Colonic mucosa (tissue), 4 donors: ENCODE data around the gene NTN1. TPM values are rescaled to one million over a fixed set of nuclear protein-coding genes. Genes with fewer than 3 reads are reported as not detected.

ENCODE experiments used
- DNase-seq: peaks from one replicate; pipeline ENCODE4 v3.0.0-alpha.2; 2020
- H3K27ac ChIP-seq: fragments of 200-600 bp; one replicate; pipeline ENCODE4 v1.8.0; 2021
- H3K27me3 ChIP-seq: fragments of 200-600 bp; one replicate; pipeline ENCODE4 v1.8.0; 2021
- H3K36me3 ChIP-seq: fragments of 200-600 bp; one replicate; pipeline ENCODE4 v1.8.0; 2021
- H3K4me1 ChIP-seq: fragments of 200-600 bp; one replicate; pipeline ENCODE4 v1.8.0; 2021; ENCODE audit warnings: mild to moderate bottlenecking
- H3K4me3 ChIP-seq: fragments of 200-600 bp; one replicate; pipeline ENCODE4 v1.8.0; 2021
- H3K9ac ChIP-seq, 2 donors: one replicate each; pipeline ENCODE4 v1.7.0; 2013; ENCODE audit warnings: control low read depth in 2 of 2, low read depth in 2 of 2, low read length in 2 of 2
- H3K9me3 ChIP-seq: fragments of 200-600 bp; one replicate; pipeline ENCODE4 v1.8.0; 2021
- intact Hi-C: fragments of 100-400 bp; cut with DNase I; formaldehyde crosslinking; loops from one replicate; pipeline ENCODE4 v1.14.1; 2022
- total RNA-seq, 2 donors: library from RNA; stranded (reverse); fragmentation: NEBNext Ultra II Directional in 1 of 2; extraction: Animal tissue kit (Norgen Biotek cat#: 25700) in 1 of 2; gene quantifications; one replicate each; pipeline ENCODE4 v1.2.1, GENCODE V29; 2021
- TF ChIP-seq, protein P1 (sequence below): fragments of 200-600 bp; IDR thresholded peaks from one replicate; pipeline ENCODE4 v1.8.0; 2022; ENCODE audit warnings: antibody characterized with exemption, mild to moderate bottlenecking
- donor health status: healthy.
- donor health status: DM: no; HTN: no; CAD: no.
- donor health status: DM: no; HTN: no; CAD: no.

The NTN1 gene
- total RNA-seq, 2 donors from 2014 or later = 2.1 to 5.5 TPM

DNA sequence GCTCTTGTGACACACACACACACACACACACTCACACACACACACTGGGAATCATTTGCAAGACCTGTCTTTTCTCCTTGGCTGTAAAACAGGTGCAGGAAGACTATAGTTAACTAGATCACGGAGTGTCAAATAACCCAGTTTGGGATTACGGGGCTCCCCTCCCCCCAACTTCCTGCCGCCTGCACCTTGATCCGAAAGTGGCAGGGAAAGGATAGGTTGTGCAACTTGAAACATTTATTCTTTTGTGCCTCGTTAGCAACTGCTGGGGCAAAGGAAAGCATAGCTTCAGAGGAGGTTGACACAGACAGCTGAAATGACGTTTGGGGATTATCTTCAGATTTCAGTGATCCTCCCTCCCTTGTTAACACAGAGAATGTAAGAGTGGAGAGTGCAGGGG is 149.5 kb downstream of the NTN1 start:
- no peaks in the 10 kb centered on the region for H3K9me3 ChIP-seq
- H3K4me3 ChIP-seq = no peak overlapping the region
- H3K9ac ChIP-seq = no peak overlapping the region
- H3K4me1 ChIP-seq = no peaks in the 10 kb centered on the region
- intact Hi-C loops = no loop called here
- TF ChIP-seq, protein P1, sequence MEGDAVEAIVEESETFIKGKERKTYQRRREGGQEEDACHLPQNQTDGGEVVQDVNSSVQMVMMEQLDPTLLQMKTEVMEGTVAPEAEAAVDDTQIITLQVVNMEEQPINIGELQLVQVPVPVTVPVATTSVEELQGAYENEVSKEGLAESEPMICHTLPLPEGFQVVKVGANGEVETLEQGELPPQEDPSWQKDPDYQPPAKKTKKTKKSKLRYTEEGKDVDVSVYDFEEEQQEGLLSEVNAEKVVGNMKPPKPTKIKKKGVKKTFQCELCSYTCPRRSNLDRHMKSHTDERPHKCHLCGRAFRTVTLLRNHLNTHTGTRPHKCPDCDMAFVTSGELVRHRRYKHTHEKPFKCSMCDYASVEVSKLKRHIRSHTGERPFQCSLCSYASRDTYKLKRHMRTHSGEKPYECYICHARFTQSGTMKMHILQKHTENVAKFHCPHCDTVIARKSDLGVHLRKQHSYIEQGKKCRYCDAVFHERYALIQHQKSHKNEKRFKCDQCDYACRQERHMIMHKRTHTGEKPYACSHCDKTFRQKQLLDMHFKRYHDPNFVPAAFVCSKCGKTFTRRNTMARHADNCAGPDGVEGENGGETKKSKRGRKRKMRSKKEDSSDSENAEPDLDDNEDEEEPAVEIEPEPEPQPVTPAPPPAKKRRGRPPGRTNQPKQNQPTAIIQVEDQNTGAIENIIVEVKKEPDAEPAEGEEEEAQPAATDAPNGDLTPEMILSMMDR = no peak
- DNase-seq = no peak
- no peaks in the 10 kb centered on the region for H3K36me3 ChIP-seq
- H3K27me3 ChIP-seq = no peaks in the 10 kb centered on the region
- no peak overlapping the region for H3K27ac ChIP-seq

DNA sequence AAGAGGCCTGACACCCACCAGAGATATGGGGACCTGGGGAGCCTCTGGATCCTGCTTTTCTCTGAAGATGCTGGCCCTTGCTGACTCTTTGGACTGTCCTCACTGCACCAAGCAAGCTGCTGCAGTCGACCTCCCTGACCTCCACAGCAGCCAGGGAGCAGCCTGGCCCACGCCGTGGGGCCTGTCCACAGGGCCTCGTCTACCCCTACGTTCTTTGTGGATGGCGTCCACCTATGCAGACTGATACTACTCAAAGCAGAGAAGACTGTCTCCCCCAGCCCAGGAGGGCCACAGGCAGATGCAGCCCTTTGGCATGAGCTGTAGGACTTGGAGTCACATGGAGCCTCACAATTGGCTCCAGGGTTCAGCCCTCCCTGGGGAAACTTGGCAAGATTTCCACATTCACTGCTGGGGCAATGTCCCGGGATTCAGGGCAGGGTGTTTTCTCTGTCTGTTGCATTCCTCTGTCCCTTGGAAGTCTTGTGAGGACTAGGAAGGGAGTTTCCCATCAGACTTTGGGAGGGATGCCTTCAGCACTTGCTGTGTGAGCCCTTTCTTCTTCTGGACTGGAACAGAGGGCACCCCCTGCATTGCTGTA is 152.2 kb downstream of the NTN1 start:
- H3K27ac ChIP-seq = no peak overlapping the region
- DNase-seq = no peak

DNA sequence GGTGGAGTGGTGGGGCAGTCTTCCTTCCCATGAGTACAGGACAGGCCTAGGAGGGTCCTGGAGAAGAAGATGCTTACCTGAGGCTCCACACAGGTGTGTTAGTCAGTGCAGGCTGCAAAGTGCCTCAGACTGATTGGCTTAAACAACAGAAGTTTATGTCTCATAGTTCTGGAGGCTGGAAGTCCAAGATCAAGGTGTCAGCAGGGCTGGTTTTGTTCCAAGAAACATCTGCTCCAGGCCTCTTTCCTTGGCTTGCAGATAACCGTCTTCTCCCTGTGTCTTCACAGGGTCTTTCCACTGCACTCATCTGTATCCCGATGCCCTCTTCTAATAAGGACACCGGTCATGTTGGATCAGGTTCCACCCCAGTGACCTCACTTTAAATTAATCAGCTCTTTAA is 153.0 kb downstream of the NTN1 start:
- DNase-seq = no peak
- TF ChIP-seq, protein P1 = no peak
- intact Hi-C loops = no loop called here
- Histone ChIP-seq H3K4me3 (no peak overlapping the region), H3K9ac (no peak overlapping the region), H3K27ac (no peak overlapping the region), H3K36me3 (no peaks in the 10 kb centered on the region), H3K27me3 (no peaks in the 10 kb centered on the region), H3K9me3 (no peaks in the 10 kb centered on the region), H3K4me1 (no peaks in the 10 kb centered on the region)

More for the DNA sequence above, 152.2 kb downstream of the NTN1 start:
- Histone ChIP-seq H3K27me3 (no peaks in the 10 kb centered on the region), H3K4me1 (no peaks in the 10 kb centered on the region), H3K9me3 (no peaks in the 10 kb centered on the region), H3K36me3 (no peaks in the 10 kb centered on the region), H3K9ac (no peak overlapping the region), H3K4me3 (no peak overlapping the region)
- intact Hi-C loops = no loop called here
- TF ChIP-seq, protein P1 = no peak

DNA sequence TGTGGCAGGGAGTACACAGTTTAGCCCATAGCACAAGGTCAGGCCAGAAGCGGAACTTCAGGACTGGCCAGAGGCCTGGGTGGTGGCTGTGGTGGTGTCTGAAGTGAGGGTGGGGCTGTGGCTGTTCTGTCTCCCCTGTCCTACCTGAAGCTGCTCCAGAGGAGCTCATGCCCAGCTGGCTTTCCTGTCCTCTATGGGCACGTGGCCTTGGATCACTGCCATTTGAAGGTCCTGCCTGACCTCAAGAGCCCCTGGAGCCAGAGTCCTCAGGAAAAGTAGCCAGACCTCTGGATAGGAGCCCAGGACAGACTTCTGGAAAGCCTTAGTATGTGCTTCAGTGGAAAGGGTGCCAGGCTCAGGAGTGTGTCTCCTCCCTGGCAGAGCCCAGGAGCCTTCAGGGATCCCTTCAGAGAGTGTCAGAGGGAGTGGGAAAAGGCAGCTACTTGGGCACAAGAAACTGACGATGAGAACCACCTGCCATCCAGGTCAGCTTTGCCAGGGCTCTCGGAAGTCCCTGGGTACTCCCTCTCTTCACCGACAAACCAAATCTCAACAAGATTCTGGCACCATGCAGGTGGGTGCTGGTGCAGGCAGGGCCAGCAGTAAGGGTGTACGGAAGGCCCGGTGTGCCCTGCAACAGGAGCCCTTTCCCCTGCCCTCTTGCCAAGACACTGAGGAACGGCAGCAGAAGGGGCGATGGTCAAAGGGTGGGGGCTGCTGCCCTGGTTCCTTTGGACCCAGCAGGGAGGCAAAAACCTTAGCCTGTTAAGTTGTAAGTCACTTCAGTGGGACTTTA is 153.7 kb downstream of the NTN1 start:
- Histone ChIP-seq H3K27ac (no peak overlapping the region), H3K27me3 (no peaks in the 10 kb centered on the region)
- TF ChIP-seq, protein P1 = no peak

DNA sequence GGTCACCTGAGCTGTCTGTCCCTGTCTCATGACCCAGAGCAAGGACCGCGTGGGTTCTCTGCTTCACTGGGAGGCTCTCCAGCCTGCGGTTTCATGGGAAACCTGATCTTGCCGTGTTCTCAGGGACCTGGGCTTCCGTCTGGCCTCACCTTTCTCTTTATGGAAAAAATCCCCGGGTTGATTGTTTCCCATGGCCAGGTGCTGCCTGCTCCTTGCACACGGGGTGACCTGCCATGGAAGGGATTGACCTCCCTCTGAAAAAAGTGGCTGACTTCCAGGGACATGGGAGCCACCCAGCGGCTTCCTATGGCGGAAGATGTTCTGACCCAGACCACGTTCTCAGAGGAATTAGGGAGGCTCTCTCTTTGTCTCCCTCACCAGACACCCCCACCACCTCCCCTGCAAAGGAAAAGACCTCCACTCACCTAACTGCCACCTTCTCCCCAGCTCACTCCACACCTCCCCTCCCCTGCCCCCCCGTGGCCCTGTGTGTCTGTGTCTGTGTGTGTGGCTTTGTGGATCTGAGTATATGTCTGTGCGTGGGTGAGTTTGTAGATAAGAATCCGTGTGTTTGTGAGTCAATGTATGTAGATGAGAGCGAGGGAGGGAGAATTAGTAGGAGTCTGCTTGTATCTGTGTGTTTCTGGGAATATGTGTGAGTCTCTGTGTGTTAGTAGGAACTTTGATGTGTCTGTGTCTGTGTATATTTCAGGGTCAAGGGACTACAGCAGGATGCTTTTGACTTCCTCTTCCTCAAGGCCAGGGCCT is 154.6 kb downstream of the NTN1 start:
- Histone ChIP-seq H3K4me1 (no peaks in the 10 kb centered on the region), H3K36me3 (no peaks in the 10 kb centered on the region), H3K27me3 (no peaks in the 10 kb centered on the region), H3K9me3 (no peaks in the 10 kb centered on the region), H3K4me3 (no peak overlapping the region), H3K9ac (no peak overlapping the region), H3K27ac (no peak overlapping the region)
- intact Hi-C loops = no loop called here
- DNase-seq = no peak
- TF ChIP-seq, protein P1 = no peak

More for the DNA sequence above, 153.7 kb downstream of the NTN1 start:
- Histone ChIP-seq H3K36me3 (no peaks in the 10 kb centered on the region), H3K9me3 (no peaks in the 10 kb centered on the region), H3K9ac (no peak overlapping the region), H3K4me1 (no peaks in the 10 kb centered on the region), H3K4me3 (no peak overlapping the region)
- no peak for DNase-seq
- intact Hi-C loops = no loop called here
